Mesenchymal stem cell (in vitro differentiated cells and primary cell): ENCODE measurements around the gene ADPRS.

Source experiments
- DNase-seq: peaks from one replicate; pipeline ENCODE4 v3.0.0-alpha.2; 2013
- H2AFZ ChIP-seq: one replicate; pipeline ENCODE4 v1.6.1; 2013; ENCODE audit warnings: low read depth, mild to moderate bottlenecking, control low read depth, inconsistent platforms, low read length, moderate library complexity
- H2AK5ac ChIP-seq: 2 replicates; pipeline ENCODE4 v1.6.1; 2013; ENCODE audit warnings: low read length, moderate library complexity, mild to moderate bottlenecking, inconsistent platforms; ENCODE audit not compliant: severe bottlenecking
- H2BK120ac ChIP-seq: one replicate; pipeline ENCODE4 v1.6.1; 2013; ENCODE audit warnings: low read depth, mild to moderate bottlenecking, inconsistent platforms, low read length, moderate library complexity
- H2BK12ac ChIP-seq, 2 experiments: one replicate each; pipeline ENCODE4 v1.6.1; 2013; ENCODE audit warnings: inconsistent platforms in 2 of 2, low read length in 2 of 2, mild to moderate bottlenecking in 2 of 2, moderate library complexity in 2 of 2, control low read depth in 1 of 2
- H2BK15ac ChIP-seq: one replicate; pipeline ENCODE4 v1.6.1; 2013; ENCODE audit warnings: mild to moderate bottlenecking, low read depth, inconsistent platforms; ENCODE audit not compliant: poor library complexity, severe bottlenecking
- H2BK5ac ChIP-seq: 2 replicates; pipeline ENCODE4 v1.6.1; 2013; ENCODE audit warnings: low read depth, mild to moderate bottlenecking, low read length, control low read depth, inconsistent platforms; ENCODE audit not compliant: poor library complexity, severe bottlenecking
- H3K14ac ChIP-seq, 2 experiments: one replicate each; pipeline ENCODE4 v1.6.1; 2013; ENCODE audit warnings: inconsistent platforms in 2 of 2, low read length in 2 of 2, control low read depth in 1 of 2, mild to moderate bottlenecking in 1 of 2, moderate library complexity in 1 of 2
- H3K18ac ChIP-seq, 2 experiments: one replicate each; pipeline ENCODE4 v1.6.1; 2013; ENCODE audit warnings: inconsistent platforms in 2 of 2, low read length in 2 of 2, control low read depth in 1 of 2, low read depth in 1 of 2, mild to moderate bottlenecking in 1 of 2
- H3K23ac ChIP-seq, 2 experiments: one replicate each; pipeline ENCODE4 v1.6.1; 2013; ENCODE audit warnings: inconsistent platforms in 2 of 2, low read length in 2 of 2, mild to moderate bottlenecking in 2 of 2, moderate library complexity in 2 of 2, control low read depth in 1 of 2
- H3K27ac ChIP-seq: 2 replicates; pipeline ENCODE4 v1.5.1; 2013; ENCODE audit warnings: mild to moderate bottlenecking, moderate library complexity, low read length, control low read depth, inconsistent platforms; ENCODE audit not compliant: poor library complexity, severe bottlenecking
- H3K27me3 ChIP-seq, 2 experiments: 2 replicates each; pipeline versions ENCODE4 v1.6.1 to v1.7.0; 2013; ENCODE audit warnings: low read length in 2 of 2, mild to moderate bottlenecking in 2 of 2, moderate library complexity in 2 of 2, control low read depth in 1 of 2, inconsistent platforms in 1 of 2; ENCODE audit not compliant: control insufficient read depth in 1 of 2, insufficient read depth in 1 of 2
- H3K36me3 ChIP-seq, 2 experiments: 2 replicates each; pipeline versions ENCODE4 v1.6.1 to v1.7.0; 2013; ENCODE audit warnings: low read length in 2 of 2, control low read depth in 1 of 2, inconsistent platforms in 1 of 2, low read depth in 1 of 2, mild to moderate bottlenecking in 1 of 2; ENCODE audit not compliant: insufficient read depth in 2 of 2, control insufficient read depth in 1 of 2
- H3K4ac ChIP-seq, 2 experiments: one replicate each; pipeline ENCODE4 v1.6.1; 2013; ENCODE audit warnings: inconsistent platforms in 2 of 2, low read length in 2 of 2, mild to moderate bottlenecking in 2 of 2, moderate library complexity in 2 of 2, control low read depth in 1 of 2, low read depth in 1 of 2
- H3K4me1 ChIP-seq: 2 replicates; pipeline ENCODE4 v1.6.1; 2013; ENCODE audit warnings: low read depth, low read length, control low read depth; ENCODE audit not compliant: control insufficient read depth, insufficient read depth
- H3K4me2 ChIP-seq: 2 replicates; pipeline ENCODE4 v1.6.1; 2013; ENCODE audit warnings: low read length, mild to moderate bottlenecking, inconsistent platforms; ENCODE audit not compliant: poor library complexity, severe bottlenecking
- H3K4me3 ChIP-seq, 2 experiments: 2 replicates each; pipeline versions ENCODE4 v1.5.1 to v1.7.0; 2013; ENCODE audit warnings: low read length in 2 of 2, mild to moderate bottlenecking in 2 of 2, control low read depth in 1 of 2, low read depth in 1 of 2; ENCODE audit not compliant: insufficient read depth in 1 of 2
- H3K79me1 ChIP-seq: replicated peaks from 2 replicates; pipeline ENCODE4 v1.6.1; 2013; ENCODE audit warnings: mild to moderate bottlenecking, control low read depth, low read length, inconsistent platforms; ENCODE audit not compliant: poor library complexity, severe bottlenecking
- H3K9ac ChIP-seq: 2 replicates; pipeline ENCODE4 v1.7.0; 2013; ENCODE audit warnings: mild to moderate bottlenecking, low read length, moderate library complexity
- H3K9me3 ChIP-seq: 2 replicates; pipeline ENCODE4 v1.7.0; 2013; ENCODE audit warnings: mild to moderate bottlenecking, low read length; ENCODE audit not compliant: control insufficient read depth
- H4K8ac ChIP-seq: one replicate; pipeline ENCODE4 v1.6.1; 2013; ENCODE audit warnings: inconsistent platforms, mild to moderate bottlenecking, low read length, moderate library complexity
- H4K91ac ChIP-seq: one replicate; pipeline ENCODE4 v1.6.1; 2013; ENCODE audit warnings: mild to moderate bottlenecking, low read length, inconsistent platforms
- WGBS: methylation state at CpG from one replicate; pipeline ENCODE4 v1.1.7; 2013; ENCODE audit warnings: mixed read lengths; 5-methylcytosine and 5-hydroxymethylcytosine counted together

ADPRS gene

DNA sequence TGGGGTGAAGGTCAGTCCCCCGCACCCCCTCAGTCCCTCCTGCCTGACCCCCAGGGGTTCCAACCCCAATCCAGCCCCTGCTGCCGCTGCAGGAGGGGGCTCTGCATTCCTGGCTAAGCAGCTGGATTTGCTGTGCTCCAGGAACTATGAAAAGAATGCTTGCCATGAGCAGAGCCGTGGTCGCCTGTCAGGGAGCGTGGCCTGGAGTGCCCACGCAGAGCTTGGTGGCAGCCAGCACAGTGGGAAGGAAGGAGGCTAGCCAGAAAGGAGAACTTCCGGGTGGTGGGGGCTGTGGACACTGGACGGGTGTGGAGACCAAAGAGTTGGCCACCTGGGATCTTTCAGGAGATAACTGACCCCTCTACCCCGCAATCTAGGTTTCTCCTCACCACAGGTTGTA, 30.8 kb downstream of the ADPRS start:
- no peak overlapping the region for H3K18ac ChIP-seq
- no peak for DNase-seq
- H3K27me3 ChIP-seq = peaks cover 0 to 4% of the 10 kb centered on the region in 2 experiments
- H2BK12ac ChIP-seq = no peak overlapping the region
- H3K14ac ChIP-seq = no peak overlapping the region
- no peak overlapping the region for H3K4me2 ChIP-seq
- WGBS = 67% methylated on average over 9 of the region's 9 CpGs
- H2BK5ac ChIP-seq = no peak overlapping the region
- no peak overlapping the region for H3K4me3 ChIP-seq
- H3K9me3 ChIP-seq = no peaks in the 10 kb centered on the region
- no peak overlapping the region for H2BK15ac ChIP-seq
- H4K91ac ChIP-seq = no peak overlapping the region
- peaks cover 2% of the 10 kb centered on the region for H3K79me1 ChIP-seq
- H3K23ac ChIP-seq = no peak overlapping the region
- H3K4ac ChIP-seq = no peak overlapping the region
- H3K9ac ChIP-seq = no peak overlapping the region
- no peak overlapping the region for H2BK120ac ChIP-seq
- peak overlapping the region; percentile 83 for H2AK5ac ChIP-seq
- peak overlapping the region; percentile 39 for H3K27ac ChIP-seq
- peaks cover 59% of the 10 kb centered on the region for H3K4me1 ChIP-seq
- no peak overlapping the region for H2AFZ ChIP-seq
- H3K36me3 ChIP-seq = peaks cover 0 to 2% of the 10 kb centered on the region in 2 experiments
- no peak overlapping the region for H4K8ac ChIP-seq

DNA sequence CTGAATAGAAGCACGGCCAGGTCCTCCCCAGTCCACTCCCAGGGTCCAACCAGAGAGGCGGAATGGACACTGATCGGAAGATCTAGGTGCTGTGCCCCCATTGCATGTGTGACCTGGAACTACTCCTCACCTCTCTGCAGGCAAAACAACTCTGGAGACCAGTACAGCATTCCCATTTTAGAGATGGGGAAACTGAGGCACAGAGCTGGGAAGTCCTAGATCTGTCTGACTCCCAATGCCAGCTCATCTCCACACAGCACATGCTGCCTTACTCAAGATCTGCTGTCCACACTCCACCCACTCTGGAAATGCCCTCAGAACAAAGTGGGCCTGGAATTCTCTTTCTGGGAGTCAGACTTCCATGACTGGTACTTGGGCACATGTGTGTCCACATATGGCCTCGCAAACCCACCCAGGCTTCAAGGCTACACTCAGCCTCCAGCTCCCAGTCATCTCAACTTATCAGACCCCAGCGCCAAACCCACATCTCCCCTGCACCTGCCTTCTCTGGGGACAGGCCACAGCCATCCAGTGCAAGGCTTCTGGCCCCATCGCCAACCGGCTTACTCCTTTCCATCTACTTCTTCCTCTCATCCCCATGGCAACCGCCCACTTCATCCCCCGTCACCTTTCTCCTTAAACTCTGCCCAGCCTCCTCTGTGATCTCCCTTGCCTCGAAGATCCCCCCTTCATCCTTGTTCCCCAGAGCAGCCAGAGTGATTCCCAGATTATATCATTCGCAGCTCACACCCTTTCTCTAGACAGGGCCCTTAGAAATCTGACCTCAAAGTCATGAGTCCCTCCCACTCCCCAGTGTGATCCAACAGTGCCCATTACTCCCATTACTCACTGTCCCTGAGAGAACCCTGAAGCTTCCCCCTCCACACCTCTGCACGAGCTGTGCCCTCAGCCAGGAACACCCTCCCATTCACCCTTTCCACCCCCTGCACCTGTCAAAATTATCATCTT, 33.7 kb downstream of the ADPRS start:
- Histone ChIP-seq H3K4ac (no peak overlapping the region), H4K91ac (no peak overlapping the region), H2BK120ac (no peak overlapping the region), H2BK12ac (no peak overlapping the region), H2AK5ac (peak overlapping the region; percentile 7), H3K27me3 (peaks cover 0 to 9% of the 10 kb centered on the region in 2 experiments), H4K8ac (no peak overlapping the region), H3K14ac (no peak overlapping the region), H3K4me1 (peaks cover 54% of the 10 kb centered on the region), H3K9me3 (no peaks in the 10 kb centered on the region), H3K18ac (no peak overlapping the region), H2BK15ac (no peak overlapping the region), H2BK5ac (no peak overlapping the region), H3K27ac (no peak overlapping the region), H3K36me3 (no peaks in the 10 kb centered on the region), H3K4me2 (no peak overlapping the region), H2AFZ (no peak overlapping the region), H3K9ac (no peak overlapping the region), H3K79me1 (peaks cover 2% of the 10 kb centered on the region), H3K23ac (no peak overlapping the region), H3K4me3 (no peak overlapping the region)
- no peak for DNase-seq
- 87% methylated on average over 12 of the region's 12 CpGs for WGBS

GRCh38 chr1:36123356-36123755, 34.7 kb downstream of the ADPRS start:
- Histone ChIP-seq H3K4ac (no peak overlapping the region), H3K23ac (no peak overlapping the region), H3K18ac (no peak overlapping the region), H2AK5ac (no peak overlapping the region), H3K14ac (no peak overlapping the region), H2BK120ac (no peak overlapping the region), H3K9ac (no peak overlapping the region), H3K9me3 (no peaks in the 10 kb centered on the region), H3K4me3 (peak overlapping the region in 1 of 2 experiments; percentile 7), H3K27me3 (peaks cover 0 to 9% of the 10 kb centered on the region in 2 experiments), H2BK15ac (no peak overlapping the region), H3K4me2 (no peak overlapping the region), H2BK12ac (no peak overlapping the region), H3K4me1 (peaks cover 59% of the 10 kb centered on the region), H3K36me3 (no peaks in the 10 kb centered on the region), H4K8ac (no peak overlapping the region), H4K91ac (no peak overlapping the region), H3K79me1 (peaks cover 2% of the 10 kb centered on the region), H2AFZ (no peak overlapping the region), H2BK5ac (no peak overlapping the region), H3K27ac (no peak overlapping the region)
- WGBS = 77% methylated on average over 8 of the region's 8 CpGs
- no peak for DNase-seq

DNA sequence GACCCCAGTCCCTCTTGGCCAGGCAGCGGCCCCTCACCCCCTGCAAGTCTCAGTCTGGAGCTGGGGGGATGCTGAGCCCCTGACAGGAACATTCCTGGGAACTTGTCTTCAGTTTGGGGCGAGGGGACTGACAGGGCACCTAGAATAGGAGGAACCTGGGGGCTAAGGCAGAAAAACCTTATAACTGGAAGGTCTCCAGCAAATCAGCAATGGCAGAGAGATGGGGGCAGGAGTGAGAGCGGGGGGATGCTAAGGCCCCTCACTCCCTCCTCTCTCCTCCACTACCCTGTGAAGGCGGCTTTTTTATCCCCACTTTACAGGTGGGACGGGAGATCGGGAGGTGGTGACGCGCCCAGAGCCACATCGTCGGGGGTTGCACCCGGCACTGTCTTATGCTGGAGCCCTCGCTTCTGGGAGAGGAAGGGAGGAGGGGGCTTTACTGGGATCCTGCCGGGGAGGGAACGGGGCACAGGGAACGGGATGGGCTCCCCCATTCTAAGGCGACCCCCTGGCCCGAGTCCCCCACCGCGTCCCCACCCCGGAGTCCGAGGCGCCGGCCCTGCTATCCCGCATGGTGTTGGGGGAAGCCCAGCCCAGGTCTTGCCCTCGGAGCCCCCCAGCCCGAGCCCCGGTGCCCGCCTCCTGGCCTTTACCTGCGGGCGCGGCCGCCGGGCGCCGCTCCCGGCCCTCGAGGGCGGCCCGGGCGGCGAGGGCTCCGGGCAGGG, 35.9 kb downstream of the ADPRS start:
- Histone ChIP-seq H3K9me3 (no peaks in the 10 kb centered on the region), H4K8ac (no peak overlapping the region), H2BK15ac (peak overlapping the region; percentile 50), H3K4me1 (peaks cover 50% of the 10 kb centered on the region), H2AK5ac (no peak overlapping the region), H3K9ac (peak overlapping the region; percentile 22), H3K4me2 (peak overlapping the region; percentile 64), H3K14ac (no peak overlapping the region), H2BK5ac (no peak overlapping the region), H3K27me3 (peaks cover 0 to 9% of the 10 kb centered on the region in 2 experiments), H3K4ac (no peak overlapping the region), H2BK12ac (no peak overlapping the region), H3K36me3 (no peaks in the 10 kb centered on the region), H3K27ac (no peak overlapping the region), H3K79me1 (peaks cover 2% of the 10 kb centered on the region), H3K23ac (no peak overlapping the region), H2AFZ (no peak overlapping the region), H3K4me3 (peak overlapping the region; percentile 56 to 70), H3K18ac (no peak overlapping the region), H2BK120ac (no peak overlapping the region), H4K91ac (no peak overlapping the region)
- DNase-seq = no peak
- 31% methylated on average over 22 of the region's 42 CpGs for WGBS
